Activated CD4-positive, alpha-beta T cell treated with anti-CD3 and anti-CD28 coated beads, Interleukin-2, amount 50 U/mL, for 4 hours (primary cell): ENCODE measurements around the gene SEMA4A.
"Not testable (repeated sequence)": the region's sequence is repeated elsewhere in the genome, so short reads cannot be mapped to it uniquely, and the experiment has no call there.

Source experiments
- DNase-seq, 2 experiments: peaks; one replicate each; pipeline ENCODE4 v3.0.0-alpha.2; 2020

The SEMA4A gene

DNA sequence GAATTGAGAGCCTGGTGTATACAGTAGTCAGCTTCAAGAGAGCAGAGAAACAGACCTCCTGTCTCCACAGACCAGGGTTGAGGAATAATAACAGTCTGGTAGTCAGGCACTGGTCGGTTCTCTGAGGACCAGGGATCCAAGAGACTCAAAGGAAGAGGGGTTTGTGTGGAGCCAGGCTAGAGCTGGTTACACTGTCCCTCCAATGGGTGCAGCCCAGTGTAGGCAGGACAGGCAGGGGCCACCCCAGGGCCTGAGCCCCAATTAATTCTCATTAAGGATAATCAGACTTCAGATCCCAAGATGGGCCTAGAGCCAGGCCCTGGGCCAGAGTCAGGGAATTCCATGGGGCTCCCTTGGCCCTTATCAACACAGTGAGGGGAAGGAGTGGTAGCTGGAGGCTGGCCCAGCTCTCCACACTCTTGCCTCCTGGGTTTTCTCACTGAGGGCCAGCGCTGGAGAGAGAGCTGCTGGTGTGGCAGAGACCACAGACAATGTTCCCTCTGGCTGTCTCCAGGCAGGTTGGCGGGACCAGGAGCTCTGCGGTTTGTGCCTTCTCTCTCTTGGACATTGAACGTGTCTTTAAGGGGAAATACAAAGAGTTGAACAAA, 9.1 kb downstream of the SEMA4A start:
- no peak for DNase-seq

DNA sequence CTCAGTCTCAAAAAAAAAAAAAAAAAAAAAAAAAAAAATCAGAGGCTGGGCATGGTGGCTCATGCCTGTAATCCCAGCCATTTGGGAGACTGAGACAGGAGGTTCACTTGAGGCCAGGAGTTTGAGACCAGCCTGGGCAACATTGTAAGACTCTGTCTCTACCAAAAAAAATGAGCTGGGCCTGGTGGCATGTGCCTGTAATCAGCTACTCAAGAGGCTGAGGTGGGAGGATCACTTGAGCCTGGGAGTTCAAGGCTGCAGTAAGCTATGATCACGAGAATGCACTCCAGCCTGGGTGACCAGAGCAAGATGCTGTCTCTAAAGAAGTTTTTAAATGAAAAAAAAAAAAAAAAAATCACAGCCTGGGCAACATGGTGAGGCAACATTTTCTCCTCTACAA, 10.3 kb downstream of the SEMA4A start:
- no peak for DNase-seq

- no peak for DNase-seq
Measured at GRCh38 chr1:156164125-156164831, 10.9 kb downstream of the SEMA4A start.

- DNase-seq = no peak
Measured at GRCh38 chr1:156165083-156165482, 11.7 kb downstream of the SEMA4A start.

GRCh38 chr1:156167536-156167935, 14.2 kb downstream of the SEMA4A start:
- DNase-seq = no peak

- DNase-seq = no peak
Measured at GRCh38 chr1:156172696-156173470, 19.5 kb downstream of the SEMA4A start.

GRCh38 chr1:156176610-156177210, 23.3 kb downstream of the SEMA4A start:
- no peak for DNase-seq

- DNase-seq = no peak
Measured at GRCh38 chr1:156177919-156178654, 24.7 kb downstream of the SEMA4A start.

DNA sequence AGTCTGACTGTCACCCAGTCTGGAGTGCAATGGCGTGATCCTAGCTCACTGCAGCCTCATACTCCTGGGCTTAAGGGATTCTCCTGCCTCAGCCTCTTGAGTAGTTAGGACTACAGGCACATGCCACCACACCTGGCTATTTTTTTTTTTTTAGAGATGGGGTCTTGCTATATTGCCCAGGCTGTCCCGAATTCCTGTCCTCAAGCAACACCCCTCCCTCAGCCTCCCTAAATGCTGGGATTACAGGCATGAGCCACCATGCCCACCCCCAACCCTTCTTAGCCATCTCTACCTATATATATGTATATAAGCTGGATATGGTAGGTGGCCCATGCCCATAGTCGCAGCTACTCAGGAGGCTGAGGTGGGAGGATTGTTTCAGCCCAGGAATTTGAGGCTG, 27.1 kb downstream of the SEMA4A start:
- no peak for DNase-seq

- DNase-seq = not testable (repeated sequence)
Measured at GRCh38 chr1:156181391-156181924, 28.1 kb downstream of the SEMA4A start.

- not testable (repeated sequence) for DNase-seq
Measured at GRCh38 chr1:156182010-156182779, 28.8 kb downstream of the SEMA4A start.

GRCh38 chr1:156186347-156187177, 33.2 kb downstream of the SEMA4A start:
- not testable (repeated sequence) for DNase-seq

- not testable (repeated sequence) for DNase-seq
Measured at GRCh38 chr1:156190265-156190664, 36.9 kb downstream of the SEMA4A start.

DNA sequence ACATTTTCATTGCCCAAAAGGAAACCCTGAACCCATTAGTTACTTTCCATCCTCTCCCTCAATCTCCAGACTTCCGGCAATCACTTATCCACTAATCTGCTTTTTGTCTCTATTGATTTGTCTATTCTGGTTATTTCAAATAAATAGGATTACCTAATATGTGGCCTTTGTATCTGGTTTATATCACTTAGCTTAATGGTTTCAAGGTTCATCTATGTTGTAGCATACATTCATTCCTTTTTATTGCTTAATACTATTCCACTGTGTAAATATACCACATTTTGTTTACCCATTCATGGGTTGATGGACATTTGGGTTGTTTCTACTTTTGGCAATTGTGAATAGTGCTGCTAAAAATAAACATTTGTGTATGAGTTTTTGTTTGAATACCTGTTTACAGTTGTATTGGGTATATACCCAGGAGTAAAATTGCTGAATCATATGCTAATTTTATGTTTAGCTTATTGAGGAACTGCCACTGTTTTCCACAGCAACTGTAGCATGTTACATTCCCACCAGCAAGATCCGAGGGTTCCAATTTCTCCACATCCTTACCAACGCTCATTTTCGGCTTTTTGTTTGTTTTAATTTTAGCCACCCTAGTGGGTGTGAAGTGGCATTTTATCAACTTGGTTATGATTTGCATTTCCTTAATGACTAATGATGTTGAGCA, 38.0 kb downstream of the SEMA4A start:
- DNase-seq = no peak

DNA sequence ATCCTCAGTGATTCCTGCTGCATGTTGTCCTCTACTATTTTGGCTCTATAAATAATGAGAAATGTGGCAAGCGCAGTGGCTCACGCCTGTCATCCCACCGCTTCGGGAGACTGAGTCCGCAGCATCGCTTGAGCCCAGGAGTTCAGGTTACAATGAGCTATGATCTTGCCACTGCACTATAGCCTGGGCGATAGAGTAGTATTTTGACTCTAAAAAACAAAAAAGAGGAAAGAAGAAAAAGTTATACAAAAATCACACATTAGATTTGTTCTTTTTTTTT, 39.8 kb downstream of the SEMA4A start:
- DNase-seq = no peak

GRCh38 chr1:156193488-156194299, 40.3 kb downstream of the SEMA4A start, which contains the start of gene SLC25A44:
Gene SLC25A44 (plus strand): TSS chr1:156194104. CDS start chr1:156199848, 5,744 bp downstream.
- DNase-seq = peak; percentile 95 to 96

DNA sequence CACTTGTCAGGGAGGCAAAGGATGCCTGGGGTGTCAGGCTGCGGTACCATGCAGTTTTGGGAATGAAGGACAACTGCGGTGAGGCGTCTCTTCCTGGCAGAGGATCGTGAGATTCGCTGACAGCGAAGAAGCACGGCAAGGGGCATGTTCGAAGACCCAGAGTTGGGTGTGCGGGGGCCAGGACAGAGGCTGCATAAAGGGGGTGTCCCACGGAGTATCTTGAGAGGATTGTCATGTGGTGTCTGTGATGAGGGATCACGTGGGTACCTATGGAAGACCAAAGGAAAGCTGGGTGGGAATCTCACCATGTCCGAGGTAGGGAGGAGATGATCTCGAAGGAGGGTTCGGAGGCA, 40.9 kb downstream of the SEMA4A start:
- no peak for DNase-seq

GRCh38 chr1:156195853-156196252, 42.5 kb downstream of the SEMA4A start:
- DNase-seq = no peak

DNA sequence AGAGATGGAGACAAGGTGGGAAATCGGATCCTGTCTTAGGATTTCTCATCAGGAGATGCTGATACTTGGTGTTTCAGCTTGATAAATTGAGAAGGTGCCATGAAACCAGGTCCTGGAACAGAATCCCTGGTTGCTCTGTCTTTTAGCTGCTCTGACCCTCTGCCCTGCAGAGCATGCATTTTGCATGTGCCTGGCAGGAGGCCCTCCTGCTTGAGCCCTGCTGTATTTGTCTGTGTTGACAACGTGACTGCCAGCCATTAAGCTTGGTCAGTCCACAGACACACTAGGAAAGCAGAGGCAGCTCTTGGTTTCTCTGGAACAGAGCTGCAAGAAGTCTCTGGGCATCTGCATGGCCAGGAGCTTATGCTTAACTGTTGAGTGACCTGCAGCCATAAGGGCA, 43.1 kb downstream of the SEMA4A start:
- no peak for DNase-seq
